Stimulated activated CD4-positive, alpha-beta T cell treated with anti-CD3 and anti-CD28 coated beads, Interleukin-12 subunit alpha, Interleukin-12 subunit beta, amount 100 ng/mL, for 24 hours (primary cell): Measurements from ENCODE around the gene PMFBP1.

Experiments used
- DNase-seq, 2 experiments: peaks; one replicate each; pipeline ENCODE4 v3.0.0-alpha.2; 2020; ENCODE audit warnings: low read depth in 2 of 2

Gene PMFBP1

DNA sequence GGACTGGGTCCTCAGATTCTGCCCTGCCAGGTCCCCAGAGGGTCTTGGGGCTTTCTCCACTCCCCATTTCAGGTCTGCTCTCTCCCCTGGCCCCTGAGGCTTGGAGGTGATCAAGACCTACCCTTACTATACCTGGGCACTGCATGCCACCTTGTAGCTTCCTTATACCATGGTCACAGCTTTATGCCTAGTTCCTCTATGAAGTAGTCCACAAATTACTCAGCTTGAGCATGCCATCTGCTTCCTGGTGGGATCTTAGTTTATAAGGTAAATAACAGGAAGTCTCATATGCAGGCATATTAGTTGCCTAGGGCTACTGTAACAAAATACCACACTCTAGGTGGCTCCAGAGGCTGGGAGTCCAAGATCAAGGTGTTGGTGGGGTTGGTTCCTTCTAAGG lies 11.0 kb upstream of the PMFBP1 start:
- no peak for DNase-seq

DNA sequence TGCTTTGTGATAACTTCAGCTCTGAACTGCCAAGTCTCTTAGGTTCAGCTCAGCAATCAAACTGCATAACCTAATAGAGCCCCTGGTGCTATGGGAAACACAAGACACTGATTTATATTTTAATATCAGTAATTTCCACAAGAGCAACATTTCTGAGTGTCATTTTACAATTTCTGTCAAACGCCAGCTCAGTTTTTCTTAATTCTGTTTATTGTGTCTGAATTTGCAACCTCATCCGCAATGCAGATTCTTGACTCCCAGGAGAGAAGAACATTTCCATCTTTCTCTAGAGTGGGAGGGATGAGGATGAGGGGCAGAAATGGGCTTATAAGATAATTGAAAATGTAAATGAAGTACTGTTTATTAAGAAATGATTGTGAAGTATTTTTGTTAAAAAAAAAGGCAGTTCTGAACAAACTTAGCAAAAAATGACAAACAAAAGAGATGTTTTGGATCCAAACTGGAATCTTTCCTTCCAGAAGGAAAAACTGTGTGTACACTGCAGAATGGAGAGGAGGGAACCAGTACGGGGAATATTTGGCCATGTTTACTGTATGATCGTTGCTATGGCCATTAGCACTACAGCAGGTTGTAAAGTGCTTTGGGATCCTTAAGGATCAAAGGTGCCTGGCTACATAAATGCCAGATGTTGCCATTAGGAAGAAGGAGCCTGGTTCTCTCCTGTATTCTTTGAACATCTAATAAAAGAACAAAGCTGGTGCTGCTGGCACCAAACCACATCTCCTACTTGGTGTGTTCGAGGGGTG lies 7.4 kb upstream of the PMFBP1 start:
- no peak for DNase-seq

DNA sequence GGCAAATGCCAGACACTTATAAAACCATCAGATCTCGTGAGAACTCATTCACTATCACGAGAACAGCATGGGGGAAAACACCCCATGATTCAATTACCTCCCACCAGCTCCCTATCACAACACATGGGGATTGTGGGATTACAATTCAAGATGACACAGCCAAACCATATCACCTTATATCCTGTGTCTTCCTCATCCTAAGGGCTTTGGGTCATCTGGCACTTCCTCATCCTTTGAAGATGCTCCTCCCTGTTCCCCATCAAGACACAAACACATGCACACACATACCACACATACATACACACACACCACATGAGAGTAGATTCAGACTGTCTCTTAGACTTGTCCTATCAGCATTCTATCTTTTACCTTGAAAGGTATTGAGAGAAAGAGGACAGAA lies 2.8 kb upstream of the PMFBP1 start:
- DNase-seq, result no peak

DNA sequence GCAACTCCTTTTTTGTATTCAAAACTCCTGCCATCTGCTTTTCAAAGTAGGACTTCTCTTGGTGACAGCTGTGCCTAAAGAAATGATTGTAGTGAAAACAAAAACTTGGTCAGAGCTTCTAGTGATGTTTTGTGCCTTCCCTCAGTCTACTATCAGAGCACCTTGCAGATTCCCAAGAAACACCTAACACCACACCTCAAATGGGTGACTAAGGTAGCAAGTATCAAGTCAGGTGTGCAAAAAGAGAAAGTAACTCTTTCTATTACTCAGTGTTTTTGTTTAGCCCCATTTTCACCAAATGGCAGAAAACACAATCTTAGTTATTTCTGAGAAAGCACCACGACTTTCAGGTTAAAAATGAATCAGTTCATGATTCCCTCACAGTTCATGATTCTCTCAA lies 2.0 kb upstream of the PMFBP1 start:
- DNase-seq, result no peak

DNA sequence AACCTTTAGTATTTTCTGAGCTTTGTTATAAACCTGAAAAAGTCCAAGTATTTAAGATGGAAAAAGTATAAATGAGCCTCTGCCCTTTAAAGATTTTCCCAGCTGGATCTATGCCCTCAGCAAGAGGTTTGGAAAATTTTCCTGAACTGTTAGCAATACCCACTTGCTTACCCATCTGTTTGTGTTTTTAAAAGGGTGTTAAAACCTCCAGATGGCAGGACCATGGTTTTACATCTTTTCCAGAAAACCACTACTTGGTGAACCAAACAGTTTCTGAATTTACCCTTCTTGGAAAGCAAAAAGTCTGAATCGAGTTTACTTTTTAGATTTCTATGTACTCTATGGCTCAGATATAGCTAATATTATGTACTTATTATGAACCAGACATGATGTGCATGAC lies 719 bp downstream of the PMFBP1 start:
- DNase-seq, result no peak

DNA sequence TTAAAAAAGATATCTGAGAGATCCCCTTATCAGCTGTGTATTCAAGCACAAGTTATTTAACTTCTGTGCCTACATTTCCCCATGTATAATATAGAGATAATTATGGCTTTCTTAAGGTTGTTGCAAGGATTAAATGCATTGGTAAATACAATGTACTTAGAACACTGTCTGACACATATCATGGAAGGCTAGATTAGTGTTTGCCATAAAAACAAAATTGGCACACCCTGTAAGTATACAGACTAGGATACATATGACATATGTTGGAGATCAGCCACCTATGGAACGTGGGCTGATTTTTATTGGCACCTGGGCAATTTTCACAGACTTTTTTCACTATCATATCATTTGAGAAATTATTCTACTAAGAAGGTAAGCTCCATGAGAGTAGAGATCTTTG lies 2.2 kb downstream of the PMFBP1 start:
- DNase-seq, result no peak

DNA sequence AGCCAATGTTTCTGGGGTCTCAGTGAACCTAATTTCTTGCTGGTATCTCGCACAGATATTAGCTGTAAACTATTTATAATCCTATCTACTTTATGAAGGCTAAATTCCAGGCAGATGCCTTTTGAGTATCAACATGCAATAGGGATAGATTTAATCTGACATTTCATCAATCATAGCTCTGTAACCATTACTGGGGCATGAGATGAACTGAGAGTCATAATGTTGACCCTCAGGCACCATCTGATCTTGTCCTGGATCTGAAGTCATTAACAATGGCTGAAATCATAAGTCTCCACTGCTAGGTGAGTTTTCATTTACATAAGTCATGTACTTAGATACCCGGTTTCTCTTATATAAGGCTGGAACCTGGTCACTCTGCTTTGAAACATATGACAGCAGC lies 3.6 kb downstream of the PMFBP1 start:
- DNase-seq, result no peak

DNA sequence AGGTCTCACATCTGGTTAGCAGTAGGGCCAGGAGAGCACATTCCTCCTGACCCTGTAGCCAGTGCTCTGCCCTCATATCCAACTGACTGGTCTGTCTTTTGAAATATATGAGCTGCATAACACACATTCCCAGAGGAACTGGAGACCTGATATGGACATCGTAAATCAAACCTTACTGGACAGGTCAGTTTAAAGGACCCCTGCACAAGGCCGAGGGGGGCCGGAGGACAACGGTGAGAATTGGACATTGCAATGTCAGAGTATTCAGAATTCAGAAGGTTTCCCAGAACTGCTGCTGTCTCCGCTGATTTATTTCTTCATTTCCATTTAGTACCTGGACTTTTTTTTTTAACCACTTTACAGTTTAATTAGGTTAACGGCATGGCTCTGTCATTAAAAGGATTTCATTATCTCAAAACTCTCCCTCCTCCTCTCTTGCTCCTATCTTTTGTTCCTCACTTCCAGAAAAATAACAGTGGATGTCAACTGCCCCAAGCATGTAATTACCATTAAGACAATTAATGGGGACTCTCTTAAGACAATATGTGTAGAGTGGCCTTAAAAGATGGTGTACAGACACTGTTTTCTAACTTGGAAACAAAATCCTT lies 4.9 kb downstream of the PMFBP1 start:
- DNase-seq, result no peak

DNA sequence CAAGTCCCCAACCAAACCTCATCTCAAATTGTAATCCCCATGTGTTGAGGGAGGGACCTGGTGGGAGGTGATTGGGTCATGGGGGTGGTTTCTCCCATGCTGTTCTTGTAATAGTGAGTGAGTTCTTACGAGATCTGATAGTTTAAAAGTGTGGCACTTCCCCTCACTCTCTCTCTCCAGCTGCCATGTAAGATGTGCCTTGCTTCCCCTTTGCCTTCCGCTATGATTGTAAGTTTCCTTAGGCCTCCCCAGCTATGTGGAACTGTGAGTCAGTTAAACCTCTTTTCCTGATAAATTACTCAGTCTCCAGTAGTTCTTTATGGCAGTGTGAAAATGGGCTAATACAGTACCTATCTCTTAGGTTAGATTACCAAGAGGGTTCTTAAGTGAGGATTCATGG lies 5.8 kb downstream of the PMFBP1 start:
- DNase-seq, result no peak

DNA sequence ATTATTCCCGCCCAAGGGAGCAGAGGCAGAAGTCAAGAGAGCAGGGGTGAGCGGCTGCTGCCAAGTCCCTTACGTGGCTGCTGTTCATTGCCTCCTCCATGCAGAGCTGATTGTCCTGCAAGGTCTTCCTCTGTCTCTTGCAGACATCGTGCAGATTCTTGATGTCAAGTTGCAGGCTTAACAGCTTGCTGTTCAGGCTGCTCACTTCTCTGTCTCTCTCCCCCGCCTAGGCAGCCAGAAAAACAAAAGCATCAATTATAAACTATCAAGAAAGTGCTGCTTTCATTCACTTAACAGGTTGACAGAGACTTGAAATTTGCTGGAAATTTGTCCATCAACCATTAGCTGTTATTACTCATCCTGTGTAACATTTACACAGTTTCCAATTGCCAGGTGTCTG lies 7.3 kb downstream of the PMFBP1 start:
- no peak for DNase-seq

DNA sequence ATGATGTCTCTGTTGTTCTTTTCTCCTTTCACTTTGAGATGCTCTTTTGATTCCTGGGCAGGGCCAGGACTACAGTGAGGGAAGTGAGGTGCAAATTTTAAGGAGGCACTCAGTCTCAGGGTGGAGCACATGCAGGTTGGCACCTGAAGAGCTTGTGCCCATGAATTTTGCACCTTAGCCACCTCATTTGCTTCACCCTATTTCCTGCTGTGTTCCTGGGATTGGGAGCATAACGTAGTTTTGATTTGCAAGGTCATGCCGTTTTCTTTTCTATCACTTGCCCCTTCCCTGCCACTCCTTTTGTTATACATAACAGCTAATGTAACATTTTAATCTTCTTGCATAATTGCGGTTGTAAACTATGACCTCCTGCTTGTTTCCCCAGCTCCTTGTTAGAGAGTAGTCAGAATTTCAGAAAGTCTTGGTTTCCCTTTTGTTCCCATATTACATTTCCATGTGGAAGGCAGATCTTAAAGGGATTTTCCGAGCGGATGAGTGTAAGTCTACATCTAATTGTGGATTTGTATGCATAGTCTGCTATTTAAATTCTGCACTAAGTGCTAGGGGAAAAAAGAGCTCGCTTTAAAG lies 9.8 kb downstream of the PMFBP1 start:
- no peak for DNase-seq

DNA sequence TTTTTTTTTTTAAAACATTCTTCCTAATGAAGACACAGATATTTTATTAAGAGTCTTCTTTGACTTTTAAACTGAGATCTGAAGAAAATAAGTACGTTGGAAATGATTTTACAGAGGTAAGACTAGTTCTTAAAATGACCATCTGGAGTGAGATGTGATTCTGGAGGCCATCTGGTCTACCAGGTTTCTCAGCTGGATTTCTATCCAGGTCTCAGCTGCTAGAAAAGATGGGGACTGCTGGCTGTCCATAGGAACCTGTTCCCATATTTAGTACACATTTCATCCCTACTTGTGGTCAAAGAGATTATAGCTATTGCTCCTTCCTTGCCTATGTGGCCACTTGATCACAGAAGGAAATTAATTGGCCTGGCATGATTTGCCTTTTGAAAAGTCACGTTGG lies 12.2 kb downstream of the PMFBP1 start:
- no peak for DNase-seq

DNA sequence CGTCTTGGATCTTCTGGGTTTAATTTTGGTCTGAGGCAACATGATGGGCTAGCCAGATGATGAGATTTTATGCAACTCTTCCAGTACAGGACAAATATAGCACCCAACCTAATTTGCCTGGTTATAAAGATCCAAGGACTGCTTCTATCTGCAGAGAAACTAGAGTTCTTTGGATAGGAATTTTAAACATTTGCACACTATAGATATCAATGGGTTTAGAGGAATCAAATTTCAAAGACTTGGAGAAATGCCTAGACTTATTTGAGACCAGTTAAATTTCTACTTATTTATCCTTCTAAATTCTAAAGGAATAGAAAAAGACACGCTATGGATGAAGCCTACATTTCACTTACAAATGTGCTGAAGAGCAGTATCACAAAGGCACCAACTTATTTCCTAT lies 12.6 kb downstream of the PMFBP1 start:
- DNase-seq, result no peak

DNA sequence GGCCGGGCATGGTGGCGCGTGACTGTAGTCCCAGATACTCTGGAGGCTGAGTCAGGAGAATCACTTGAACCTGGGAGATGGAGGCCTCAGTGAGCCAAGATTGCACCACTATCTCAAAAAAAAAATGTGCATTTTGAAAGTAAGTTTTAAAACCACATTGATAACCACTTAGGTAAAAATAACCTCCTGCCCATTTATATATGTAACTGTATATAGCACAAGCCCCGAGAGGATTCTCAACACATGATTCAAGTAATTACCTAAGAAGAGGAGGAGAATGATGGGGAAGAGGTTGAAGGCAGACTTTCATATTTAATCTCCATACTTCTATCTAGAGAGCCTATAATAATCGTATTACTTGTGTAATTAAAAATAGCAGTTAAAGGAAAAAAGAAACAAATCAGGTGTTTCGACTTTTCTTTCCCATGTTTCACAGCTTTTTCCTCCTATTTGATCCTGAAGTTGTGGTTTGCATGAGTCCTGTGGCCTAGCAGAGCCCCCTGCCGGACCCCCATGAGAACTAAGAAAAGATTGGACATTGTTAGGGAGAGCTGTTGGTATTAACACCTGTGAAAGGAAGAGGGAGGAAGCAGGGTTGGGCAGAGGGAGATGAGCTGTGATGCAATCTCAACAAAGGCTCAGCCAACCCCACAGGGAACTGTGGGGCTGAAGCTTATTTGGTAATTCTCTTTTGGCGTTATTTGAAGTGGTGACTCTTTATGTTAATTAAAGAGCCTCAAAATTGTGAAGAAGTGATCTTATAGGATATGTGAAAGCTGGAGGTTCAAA lies 22.1 kb downstream of the PMFBP1 start:
- DNase-seq, result no peak

DNA sequence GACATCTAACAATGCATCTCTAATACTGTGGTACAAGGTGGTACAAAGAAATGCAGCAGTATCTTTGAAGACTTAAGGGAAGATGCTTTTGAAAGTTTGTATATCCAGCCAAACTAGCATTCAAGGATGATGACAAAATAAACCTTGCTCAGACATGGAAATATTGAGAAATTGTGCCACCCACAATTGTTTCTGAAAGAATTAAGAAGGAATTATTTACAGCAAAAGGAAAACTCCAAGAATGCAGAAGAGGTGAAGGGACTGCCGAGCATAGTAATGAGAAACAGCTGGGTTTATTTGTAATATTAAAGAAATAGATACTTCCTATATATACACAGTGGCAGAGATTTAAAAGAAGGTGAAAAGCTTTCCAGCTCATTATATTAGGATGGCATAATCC lies 29.5 kb downstream of the PMFBP1 start:
- no peak for DNase-seq

DNA sequence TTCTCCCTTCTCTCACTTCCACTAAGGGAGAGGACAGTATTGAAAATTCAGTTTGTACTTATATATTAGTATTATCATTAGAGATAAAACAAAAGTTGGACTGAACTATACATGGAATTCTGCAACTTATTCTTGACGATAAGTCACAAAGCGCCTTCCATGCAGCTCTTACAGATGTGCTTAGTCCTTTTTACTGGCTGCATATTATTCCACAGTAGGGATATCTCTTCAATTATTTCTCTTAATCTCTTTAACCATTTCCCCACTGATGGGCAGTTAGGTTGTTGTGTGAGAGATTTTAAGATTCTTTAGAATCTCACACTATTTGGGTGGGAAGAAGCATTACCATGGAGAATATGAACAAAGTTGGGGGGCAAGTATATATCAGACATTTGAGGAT lies 32.0 kb downstream of the PMFBP1 start:
- no peak for DNase-seq

DNA sequence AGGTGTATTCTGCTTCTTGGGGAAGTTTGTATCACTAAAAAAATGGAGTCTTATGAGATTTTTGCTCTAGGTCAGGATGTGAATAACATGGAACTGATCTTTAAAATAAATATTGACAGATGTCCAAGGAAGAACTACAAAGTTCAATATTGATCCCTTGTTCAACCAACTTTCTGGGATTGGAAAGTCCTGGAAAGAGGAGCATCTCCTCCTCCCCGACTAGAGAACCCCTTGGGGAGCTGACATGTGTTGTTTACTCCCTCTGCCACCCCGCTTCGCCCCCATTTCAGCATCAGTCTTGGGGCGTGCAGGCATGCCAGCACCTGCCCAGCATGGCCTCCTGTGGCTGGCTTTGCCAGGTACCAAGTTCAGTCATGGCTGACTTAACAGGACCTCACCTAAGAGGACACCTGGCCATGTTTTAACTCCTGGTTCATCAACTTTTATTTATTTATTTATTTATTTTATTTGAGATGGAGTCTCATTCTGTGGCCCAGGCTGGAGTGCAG lies 33.8 kb downstream of the PMFBP1 start:
- DNase-seq, result no peak

DNA sequence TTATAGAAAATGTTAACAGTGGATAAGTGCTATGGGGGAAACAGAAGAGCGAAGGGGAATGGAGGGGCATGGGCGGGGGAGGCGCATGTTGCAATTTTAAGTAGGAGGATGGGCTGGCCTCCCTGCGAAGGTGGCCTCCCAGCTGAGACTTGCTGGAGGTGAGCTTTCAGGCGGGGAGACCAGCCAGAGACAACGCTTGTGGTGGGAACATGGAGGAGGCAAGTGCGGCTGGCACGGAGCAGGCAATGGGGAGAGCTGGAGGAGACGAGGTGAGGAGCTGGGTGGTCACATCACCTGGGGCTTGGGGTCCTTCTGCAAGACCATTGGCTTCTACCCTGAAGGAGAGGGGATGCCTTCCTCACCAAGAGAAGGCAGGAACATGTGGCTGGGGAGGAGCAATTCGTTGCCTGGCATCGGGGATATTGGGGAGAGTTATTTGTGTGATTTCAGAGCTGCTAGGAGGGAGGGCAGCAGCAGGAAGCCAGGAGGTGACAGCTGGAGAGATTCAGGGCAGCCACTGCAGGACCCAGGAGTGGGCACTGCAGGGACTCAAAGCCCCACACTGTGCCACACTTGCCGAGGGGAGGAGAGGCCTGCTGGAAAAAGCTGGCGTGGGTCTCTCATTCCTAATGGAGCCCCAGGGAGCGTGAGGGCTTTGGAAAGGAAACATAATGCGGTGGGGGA lies 34.4 kb downstream of the PMFBP1 start:
- DNase-seq, result no peak

DNA sequence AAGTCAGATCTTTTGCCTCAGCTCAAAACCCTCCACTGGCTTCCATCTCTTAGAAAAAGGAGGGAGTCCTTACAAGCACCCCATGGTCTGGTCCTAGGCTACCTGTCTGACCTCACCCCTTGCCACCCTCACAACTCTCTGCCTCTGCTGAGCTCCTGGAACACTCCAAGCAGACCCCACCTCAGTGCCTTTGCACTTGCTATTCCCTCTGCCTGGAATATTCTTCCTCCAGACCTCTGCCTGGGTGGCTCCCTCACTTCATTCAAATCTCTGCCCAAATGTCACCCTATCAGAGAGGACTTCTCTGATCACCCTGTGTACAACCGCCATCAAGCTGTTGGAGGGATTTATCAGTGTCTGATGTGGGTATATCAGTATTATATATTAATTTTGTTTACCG lies 37.4 kb downstream of the PMFBP1 start:
- DNase-seq, result no peak

DNA sequence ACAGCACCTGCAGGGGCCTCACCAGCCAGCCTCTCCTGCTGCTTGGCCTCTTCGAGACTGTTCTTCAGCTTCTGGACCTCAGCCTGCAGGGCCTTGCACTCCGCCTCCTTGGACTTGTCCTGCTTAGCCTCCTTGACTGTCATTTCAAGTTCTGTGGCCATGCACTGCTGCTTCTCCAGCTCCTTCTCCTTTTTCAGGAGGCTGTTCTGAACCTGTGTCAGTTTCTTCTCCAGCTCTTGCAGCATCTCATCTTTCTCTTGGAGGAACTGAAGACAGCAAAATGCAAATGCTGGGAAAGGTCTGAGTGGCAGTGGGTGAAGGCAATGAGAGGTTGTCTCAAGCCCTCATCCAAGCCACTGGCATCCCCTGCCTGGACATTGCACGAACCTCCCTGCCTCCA lies 39.2 kb downstream of the PMFBP1 start:
- no peak for DNase-seq

DNA sequence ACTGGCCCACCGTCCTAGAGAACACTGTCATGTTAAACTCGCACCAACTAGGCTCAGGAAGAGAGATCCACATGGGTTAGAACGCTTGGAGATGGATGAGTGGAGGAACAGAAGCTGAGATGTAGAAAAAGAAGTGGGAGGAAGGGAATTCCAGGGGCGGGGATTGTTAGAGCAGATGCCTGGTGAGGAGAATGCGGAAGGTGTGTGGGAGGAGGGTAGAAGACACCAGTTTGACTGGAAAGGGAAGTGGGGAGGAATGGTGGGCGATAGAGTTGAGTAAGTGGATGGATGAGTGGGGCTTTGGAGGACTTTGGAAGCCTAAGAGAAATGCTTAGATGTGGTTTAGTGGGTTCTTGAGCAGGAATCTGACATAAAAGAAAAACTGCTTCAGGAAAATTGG lies 40.9 kb downstream of the PMFBP1 start:
- no peak for DNase-seq
